Measurements from ENCODE around the gene ATP5F1A.
"Not testable (repeated sequence)": the region's sequence is repeated elsewhere in the genome, so short reads cannot be mapped to it uniquely, and the experiment has no call there.

The ATP5F1A gene

GRCh38 chr18:46097801-46098615, at the start of gene ATP5F1A:
TSS of gene ATP5F1A (minus strand) at chr18:46098296. CDS start at chr18:46098231, 65 bp downstream.
- peak; percentile 93 for DNase-seq

GRCh38 chr18:46141199-46141598, 43.1 kb upstream of the ATP5F1A start:
- DNase-seq: no peak

- no peak for DNase-seq
Observed at GRCh38 chr18:46140173-46140572, 42.1 kb upstream of the ATP5F1A start.

- DNase-seq: peak; percentile 67
Observed at GRCh38 chr18:46134920-46135675, 37.0 kb upstream of the ATP5F1A start.

GRCh38 chr18:46133534-46133933, 35.4 kb upstream of the ATP5F1A start:
- DNase-seq: no peak

- DNase-seq: not testable (repeated sequence)
Observed at GRCh38 chr18:46130549-46130948, 32.5 kb upstream of the ATP5F1A start.

- DNase-seq: no peak
Observed at GRCh38 chr18:46130061-46130460, 32.0 kb upstream of the ATP5F1A start.

GRCh38 chr18:46126625-46127024, 28.5 kb upstream of the ATP5F1A start:
- not testable (repeated sequence) for DNase-seq

GRCh38 chr18:46113751-46114150, 15.7 kb upstream of the ATP5F1A start:
- no peak for DNase-seq

GRCh38 chr18:46110406-46110805, 12.3 kb upstream of the ATP5F1A start:
- no peak for DNase-seq

- DNase-seq: no peak
Observed at GRCh38 chr18:46109386-46109785, 11.3 kb upstream of the ATP5F1A start.

- peak; percentile 93 for DNase-seq
Observed at GRCh38 chr18:46104128-46104911, 6.2 kb upstream of the ATP5F1A start, which contains the start of gene HAUS1. TSS of gene HAUS1 (plus strand) at chr18:46104385. CDS start at chr18:46104412, 27 bp downstream.

GRCh38 chr18:46099463-46099862, 1.4 kb upstream of the ATP5F1A start:
- no peak for DNase-seq

- DNase-seq: no peak
Observed at GRCh38 chr18:46098616-46098933, 479 bp upstream of the ATP5F1A start.

- peak; percentile 62 for DNase-seq
Observed at GRCh38 chr18:46097431-46097800, 680 bp downstream of the ATP5F1A start.

- peak; percentile 47 for DNase-seq
Observed at GRCh38 chr18:46096651-46097300, 1.3 kb downstream of the ATP5F1A start.

- DNase-seq: no peak
Observed at GRCh38 chr18:46095532-46095931, 2.6 kb downstream of the ATP5F1A start.

- not testable (repeated sequence) for DNase-seq
Observed at GRCh38 chr18:46088501-46088900, 9.6 kb downstream of the ATP5F1A start.

GRCh38 chr18:46084431-46084830, 13.7 kb downstream of the ATP5F1A start:
- DNase-seq: no peak

- DNase-seq: no peak
Observed at GRCh38 chr18:46080156-46080555, 17.9 kb downstream of the ATP5F1A start.

- DNase-seq: no peak
Observed at GRCh38 chr18:46079336-46079735, 18.8 kb downstream of the ATP5F1A start.

- peak; percentile 76 for DNase-seq
Observed at GRCh38 chr18:46073474-46074331, 24.4 kb downstream of the ATP5F1A start.
